Osteoblast (primary cell): ENCODE data around the gene APOC3. TPM values are rescaled to one million over a fixed set of nuclear protein-coding genes. Genes with fewer than 3 reads are reported as not detected.

Source experiments
- DNase-seq: peaks from one replicate; pipeline ENCODE4 v3.0.0; 2011; ENCODE audit warnings: low spot score, mixed read lengths; ENCODE audit not compliant: insufficient read length; ENCODE audit errors: missing footprints
- H2AFZ ChIP-seq: 2 replicates; pipeline ENCODE4 v1.6.0; 2011; ENCODE audit warnings: mild to moderate bottlenecking, low read length
- H3K27ac ChIP-seq: 2 replicates; pipeline ENCODE4 v1.5.1; 2011; ENCODE audit warnings: mild to moderate bottlenecking, low read depth, low read length, moderate library complexity
- H3K27me3 ChIP-seq: 2 replicates; pipeline ENCODE4 v1.6.0; 2012; ENCODE audit warnings: mild to moderate bottlenecking, control low read depth, inconsistent platforms, low read length, moderate library complexity; ENCODE audit not compliant: insufficient read depth
- H3K36me3 ChIP-seq: 2 replicates; pipeline ENCODE4 v1.5.1; 2011; ENCODE audit warnings: mild to moderate bottlenecking, low read length, control low read depth, moderate library complexity; ENCODE audit not compliant: insufficient read depth
- H3K4me1 ChIP-seq: 2 replicates; pipeline ENCODE4 v1.5.1; 2011; ENCODE audit warnings: mild to moderate bottlenecking, low read length, control low read depth, moderate library complexity; ENCODE audit not compliant: insufficient read depth
- H3K4me2 ChIP-seq: 2 replicates; pipeline ENCODE4 v1.6.0; 2011; ENCODE audit warnings: mild to moderate bottlenecking, low read length; ENCODE audit not compliant: insufficient read depth
- H3K4me3 ChIP-seq: fragments of 200-600 bp; sonication (generic); 3 replicates; pipeline ENCODE4 v1.5.1; 2012; ENCODE audit warnings: mild to moderate bottlenecking, low read length, inconsistent platforms; ENCODE audit not compliant: insufficient read depth
- H3K79me2 ChIP-seq: 2 replicates; pipeline ENCODE4 v1.6.0; 2012; ENCODE audit warnings: mild to moderate bottlenecking, low read length, control low read depth, inconsistent platforms; ENCODE audit not compliant: insufficient read depth
- H3K9me3 ChIP-seq: 2 replicates; pipeline ENCODE4 v1.5.1; 2011; ENCODE audit warnings: low read depth, low read length, control low read depth
- H4K20me1 ChIP-seq: 2 replicates; pipeline ENCODE4 v1.6.0; 2012; ENCODE audit warnings: mild to moderate bottlenecking, low read length, control low read depth; ENCODE audit not compliant: insufficient read depth
- CTCF ChIP-seq: IDR thresholded peaks from 2 replicates; pipeline ENCODE4 v1.5.1; 2011; ENCODE audit warnings: mild to moderate bottlenecking, low read depth, low read length, moderate library complexity; ENCODE audit errors: extremely low read depth
- total RNA-seq: library from RNA; depleted of rRNA; stranded (reverse); fragments of >200 nt; gene quantifications from 2 replicates; pipeline ENCODE4 v1.2.3, GENCODE V29; 2012

APOC3 gene
- total RNA-seq, 1 donor: not detected

- H3K4me3 ChIP-seq: no peak within 1 kb of the TSS
- DNase-seq: peak; percentile 73
- H3K27me3 ChIP-seq: no peaks in the 10 kb centered on the region
- no peak for TF ChIP-seq CTCF
- H3K36me3 ChIP-seq: no peaks in the 10 kb centered on the region
- no peaks in the 10 kb centered on the region for H3K4me1 ChIP-seq
- H3K9me3 ChIP-seq: no peaks in the 10 kb centered on the region
- H2AFZ ChIP-seq: no peak within 1 kb of the TSS
- H3K79me2 ChIP-seq: no peaks in the 10 kb centered on the region
- no peak within 1 kb of the TSS for H3K4me2 ChIP-seq
- H3K27ac ChIP-seq: no peak within 1 kb of the TSS
- H4K20me1 ChIP-seq: no peaks in the 10 kb centered on the region
Observed at GRCh38 chr11:116837231-116838091, 7.8 kb downstream of the APOC3 start, which contains the start of gene APOA1. APOA1 (minus strand) TSS chr11:116837622; CDS start chr11:116837387, 235 bp downstream.

- H3K27me3 ChIP-seq: no peaks in the 10 kb centered on the region
- DNase-seq: peak; percentile 79
- H3K79me2 ChIP-seq: no peaks in the 10 kb centered on the region
- no peak for TF ChIP-seq CTCF
- H3K27ac ChIP-seq: no peak overlapping the region
- no peak overlapping the region for H3K4me3 ChIP-seq
- H3K36me3 ChIP-seq: peaks cover 2% of the 10 kb centered on the region
- H3K4me2 ChIP-seq: no peak overlapping the region
- no peaks in the 10 kb centered on the region for H4K20me1 ChIP-seq
- H2AFZ ChIP-seq: no peak overlapping the region
- H3K4me1 ChIP-seq: no peaks in the 10 kb centered on the region
- no peaks in the 10 kb centered on the region for H3K9me3 ChIP-seq
Observed at GRCh38 chr11:116838321-116839084, 8.8 kb downstream of the APOC3 start.

DNA sequence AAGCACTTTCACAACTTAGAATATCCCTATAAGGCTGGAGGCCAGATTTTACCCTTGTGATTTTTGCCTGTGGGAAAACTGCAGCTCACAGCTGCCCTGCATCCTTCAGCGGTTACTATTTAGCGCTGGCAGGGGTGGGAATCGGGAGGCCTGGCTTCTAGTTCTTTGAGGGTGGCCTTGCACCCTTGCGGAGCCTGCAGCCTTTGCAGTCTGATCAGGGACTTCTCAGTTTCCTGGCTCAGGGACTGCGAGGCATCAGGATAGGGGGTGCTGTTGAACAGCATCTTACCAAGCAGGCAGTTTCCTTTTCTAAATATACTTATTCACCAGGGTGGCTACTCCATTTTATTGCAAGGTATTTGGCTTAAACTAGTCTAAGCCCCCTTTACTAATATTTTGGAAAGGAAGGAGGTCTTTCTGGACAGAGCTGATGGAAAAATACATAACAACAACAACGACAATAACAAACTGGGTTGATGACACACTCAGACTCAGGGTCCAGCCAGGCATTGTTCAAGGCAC, 10.6 kb downstream of the APOC3 start:
- Histone ChIP-seq H3K4me1 (no peaks in the 10 kb centered on the region), H3K4me3 (no peak overlapping the region), H3K79me2 (no peaks in the 10 kb centered on the region), H2AFZ (no peak overlapping the region), H3K27ac (no peak overlapping the region), H4K20me1 (no peaks in the 10 kb centered on the region), H3K9me3 (no peaks in the 10 kb centered on the region), H3K4me2 (peak overlapping the region; percentile 28), H3K36me3 (peaks cover 16% of the 10 kb centered on the region), H3K27me3 (no peaks in the 10 kb centered on the region)
- TF ChIP-seq CTCF: peak; percentile 48
- DNase-seq: peak; percentile 92
